Heart left ventricle (tissue), 16 donors: ENCODE data around the gene TFAP2B. TPM values are rescaled to one million over a fixed set of nuclear protein-coding genes. Genes with fewer than 3 reads are reported as not detected.

Experiments used
- ATAC-seq, 4 donors: fragments of 200-7000 bp; cut with Tn5 transposase; one replicate each; pipeline ENCODE4 v1.9.1; 2020 to 2022; ENCODE audit warnings: moderate library complexity in 4 of 4, mild to moderate bottlenecking in 3 of 4, moderate number of reproducible peaks in 1 of 4
- DNase-seq, 5 donors: peaks; one replicate each; pipeline ENCODE4 v3.0.0-alpha.2; 2020
- H3K27ac ChIP-seq, 12 donors: fragments of 200-600 bp; sonication (generic) in 4 of 12; one replicate each; pipeline versions ENCODE4 v1.5.0 to v1.8.0; 2016 to 2022; ENCODE audit warnings: mild to moderate bottlenecking in 2 of 12
- H3K27me3 ChIP-seq, 9 donors: fragments of 200-600 bp; sonication (generic) in 2 of 9; one replicate each; pipeline versions ENCODE4 v1.5.1 to v1.8.0; 2016 to 2022; ENCODE audit warnings: mild to moderate bottlenecking in 3 of 9
- H3K36me3 ChIP-seq, 9 donors: fragments of 200-600 bp; sonication (generic) in 2 of 9; one replicate each; pipeline versions ENCODE4 v1.5.0 to v1.8.0; 2018 to 2022; ENCODE audit warnings: mild to moderate bottlenecking in 2 of 9
- H3K4me1 ChIP-seq, 12 donors: fragments of 200-600 bp; sonication (generic) in 4 of 12; one replicate each; pipeline versions ENCODE4 v1.5.0 to v1.8.0; 2016 to 2022; ENCODE audit warnings: mild to moderate bottlenecking in 3 of 12
- H3K4me3 ChIP-seq, 12 donors: fragments of 200-600 bp; sonication (generic) in 4 of 12; one replicate each; pipeline versions ENCODE4 v1.5.0 to v1.8.0; 2017 to 2022; ENCODE audit warnings: mild to moderate bottlenecking in 9 of 12, moderate library complexity in 4 of 12
- H3K9me3 ChIP-seq, 12 donors: fragments of 200-600 bp; sonication (generic) in 4 of 12; one replicate each; pipeline versions ENCODE4 v1.5.0 to v1.8.0; 2016 to 2022; ENCODE audit warnings: mild to moderate bottlenecking in 1 of 12
- POLR2A ChIP-seq, 2 donors: fragments of 450-650 bp; IDR thresholded peaks; one replicate each; pipeline ENCODE4 v1.6.1; 2017; ENCODE audit warnings: antibody characterized with exemption in 2 of 2, mild to moderate bottlenecking in 2 of 2, moderate library complexity in 2 of 2
- WGBS, 4 donors: extraction: QIAGEN DNeasy Blood & Tissue Kit in 2 of 4; methylation state at CpG; one replicate each; pipeline versions ENCODE4 v1.1.5 to v1.1.7; 2013 to 2018; 5-methylcytosine and 5-hydroxymethylcytosine counted together
- intact Hi-C, 10 donors: fragments of 100-400 bp; cut with DNase I; formaldehyde crosslinking; loops; one replicate each; pipeline versions ENCODE4 v1.11.1 to v1.14.2; 2022
- polyA plus RNA-seq, 2 donors: library from polyadenylated mRNA; stranded (reverse); fragments of 200-250 nt; gene quantifications; one replicate each; pipeline ENCODE4 v1.2.3, GENCODE V29; 2013
- total RNA-seq, 9 donors: library from RNA; depleted of rRNA in 2 of 9; stranded (reverse); fragments of >200 nt in 2 of 9; fragmentation: NEBNext Ultra II Directional in 3 of 9; extraction: Animal tissue kit (Norgen Biotek cat#: 25700) in 3 of 9; gene quantifications; one replicate each; pipeline versions ENCODE4 v1.1.0 to v1.2.4, GENCODE V29; 2016 to 2023
- TF ChIP-seq, protein P1 (sequence below), 12 donors: fragments of 200-600 bp; sonication (generic) in 4 of 12; IDR thresholded peaks; one replicate each; pipeline versions ENCODE4 v1.5.0 to v1.8.0; 2018 to 2022; ENCODE audit warnings: antibody characterized with exemption in 12 of 12, mild to moderate bottlenecking in 5 of 12
- donor health status: ischemic (EF 13 %, LVEDD 7.1; RV severe dilation, severe dysfunction).
- donor health status: healthy with polysubstance abuse.
- donor health status: DM: no; HTN: yes; CAD: no.
- donor health status: DM: no; HTN: no; CAD: no.
- donor health status: ischemic (EF 25% LVEDD 6.9; RV normal size, moderate dysfunction).
- donor health status: ischemic (EF 25% LVEDD 5.7; RV mildly dilated, moderate dysfunction).
- donor health status: healthy.
- donor health status: DM: yes; HTN: yes; CAD: no.
- donor health status: ischemic (EF 35%, LVEDD 5.7; RV mildly dilated, moderate dysfunction).
- donor health status: nonischemic (EF 11% LVEDD 7.7; RV severe dilation, severe dysfunction).
- donor health status: DM: yes; HTN: yes; CAD: no.
- donor health status: PGD.
- donor health status: ischemic (EF 29% LVEDD 5.4; RV normal size, mild dysfunction).
- donor health status: nonischemic (EF 23%, LVEDD 6.1; RV moderate dilation, normal function).

Gene TFAP2B
- total and polyA plus RNA-seq, 11 donors: not detected

DNA sequence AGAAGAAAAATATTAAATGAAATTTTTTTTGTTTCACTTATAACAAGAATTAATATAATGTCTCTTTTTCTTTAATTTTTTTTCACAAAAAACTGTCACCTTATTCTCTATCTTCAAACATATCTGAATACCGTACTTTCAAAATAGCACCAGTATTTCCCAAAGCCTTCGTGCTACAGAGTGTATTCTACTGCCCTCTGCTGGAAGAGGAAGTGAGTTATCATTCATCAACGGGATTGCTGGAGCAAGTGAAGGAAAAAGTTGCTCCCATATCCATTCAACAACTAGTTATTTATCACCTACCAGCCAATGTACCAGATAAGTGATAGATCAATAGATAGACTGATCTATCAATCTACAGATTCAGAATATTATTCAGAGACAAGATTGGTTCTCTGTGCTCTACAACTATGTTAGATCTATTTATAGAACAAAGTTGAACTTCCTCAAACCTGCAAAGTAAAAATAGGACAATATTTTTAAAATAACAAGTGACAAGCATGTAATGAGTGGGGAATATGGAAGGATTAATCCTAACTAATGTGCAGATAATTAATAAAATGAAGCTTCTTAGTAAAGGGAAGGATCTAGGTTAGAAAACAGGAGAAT, 26.7 kb upstream of the TFAP2B start:
- Histone ChIP-seq H3K4me3 (no peak overlapping the region), H3K27me3 (peaks cover 0 to 14% (median 0%) of the 10 kb centered on the region in 9 donors), H3K9me3 (no peaks in the 10 kb centered on the region), H3K27ac (no peak overlapping the region), H3K36me3 (no peaks in the 10 kb centered on the region), H3K4me1 (peaks cover 0 to 2% (median 0%) of the 10 kb centered on the region in 12 donors)
- ATAC-seq (no peak), DNase-seq (no peak)
- intact Hi-C loops: loop anchor here in 2 of 10 donors (5.0 to 10.0 kb wide), 2 partner anchors 665 to 667 kb away; no protein-coding TSS in a partner anchor
- 1 to 2% (median 2%) methylated on average over 3 of the region's 3 CpGs for WGBS, 4 donors
- TF ChIP-seq POLR2A (IDR thresholded peaks at IDR 0.05): no peak
- TF ChIP-seq, protein P1, sequence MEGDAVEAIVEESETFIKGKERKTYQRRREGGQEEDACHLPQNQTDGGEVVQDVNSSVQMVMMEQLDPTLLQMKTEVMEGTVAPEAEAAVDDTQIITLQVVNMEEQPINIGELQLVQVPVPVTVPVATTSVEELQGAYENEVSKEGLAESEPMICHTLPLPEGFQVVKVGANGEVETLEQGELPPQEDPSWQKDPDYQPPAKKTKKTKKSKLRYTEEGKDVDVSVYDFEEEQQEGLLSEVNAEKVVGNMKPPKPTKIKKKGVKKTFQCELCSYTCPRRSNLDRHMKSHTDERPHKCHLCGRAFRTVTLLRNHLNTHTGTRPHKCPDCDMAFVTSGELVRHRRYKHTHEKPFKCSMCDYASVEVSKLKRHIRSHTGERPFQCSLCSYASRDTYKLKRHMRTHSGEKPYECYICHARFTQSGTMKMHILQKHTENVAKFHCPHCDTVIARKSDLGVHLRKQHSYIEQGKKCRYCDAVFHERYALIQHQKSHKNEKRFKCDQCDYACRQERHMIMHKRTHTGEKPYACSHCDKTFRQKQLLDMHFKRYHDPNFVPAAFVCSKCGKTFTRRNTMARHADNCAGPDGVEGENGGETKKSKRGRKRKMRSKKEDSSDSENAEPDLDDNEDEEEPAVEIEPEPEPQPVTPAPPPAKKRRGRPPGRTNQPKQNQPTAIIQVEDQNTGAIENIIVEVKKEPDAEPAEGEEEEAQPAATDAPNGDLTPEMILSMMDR (IDR thresholded peaks at IDR 0.05): peak; percentile 33 to 75 (median 55)

DNA sequence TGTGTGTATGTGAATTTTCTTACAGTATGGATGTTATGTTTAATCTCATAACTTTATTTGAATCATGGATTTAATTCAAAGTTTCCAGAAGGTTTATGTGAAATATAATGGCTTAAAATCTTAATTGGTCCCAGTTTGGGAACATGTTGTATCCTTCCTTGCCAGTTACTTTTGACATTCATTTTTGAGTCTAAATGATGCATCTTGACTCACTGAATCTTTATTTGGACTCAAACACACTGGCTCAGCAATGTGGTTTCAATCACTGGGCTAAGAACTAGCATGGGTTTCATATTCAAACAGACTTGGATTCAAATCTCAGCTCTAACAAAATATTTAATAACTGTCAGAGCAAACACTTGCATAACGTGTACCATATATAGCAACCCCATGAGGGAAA, 25.9 kb upstream of the TFAP2B start:
- Histone ChIP-seq H3K27me3 (peaks cover 0 to 13% (median 0%) of the 10 kb centered on the region in 9 donors), H3K9me3 (no peaks in the 10 kb centered on the region), H3K4me3 (no peak overlapping the region), H3K4me1 (peaks cover 0 to 2% (median 0%) of the 10 kb centered on the region in 12 donors), H3K27ac (no peak overlapping the region), H3K36me3 (no peaks in the 10 kb centered on the region)
- DNase-seq (no peak), ATAC-seq (no peak)
- intact Hi-C loops: loop anchor here in 2 of 10 donors (5.0 to 10.0 kb wide), 2 partner anchors 665 to 668 kb away; no protein-coding TSS in a partner anchor
- TF ChIP-seq, protein P1 (IDR thresholded peaks at IDR 0.05): no peak
- no peak for TF ChIP-seq POLR2A (IDR thresholded peaks at IDR 0.05)
- WGBS, 4 donors: 41 to 59% (median 56%) methylated on average over 1 of the region's 1 CpG

DNA sequence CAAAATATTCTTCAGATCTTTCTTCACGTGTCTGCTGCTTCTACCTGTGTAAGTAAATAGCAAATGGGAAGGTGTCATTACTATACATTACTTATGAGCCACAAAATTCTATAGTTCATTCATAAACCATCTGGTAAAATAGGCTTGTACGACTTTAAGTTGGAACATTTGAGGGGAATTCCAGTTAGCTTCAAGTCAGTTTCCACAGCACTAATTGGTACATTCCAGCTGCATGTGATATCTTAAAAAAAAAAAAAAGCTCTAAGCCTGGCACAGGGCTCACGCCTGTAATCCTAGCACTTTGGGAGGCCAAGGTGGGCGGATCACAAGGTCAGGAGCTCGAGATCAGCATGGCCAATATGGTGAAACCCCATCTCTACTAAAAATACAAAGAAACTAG, 23.1 kb upstream of the TFAP2B start:
- intact Hi-C loops: loop anchor here in 1 of 10 donors (10.0 kb wide), 1 partner anchor 671 kb away; no protein-coding TSS in a partner anchor
- Histone ChIP-seq H3K27ac (no peak overlapping the region), H3K27me3 (peaks cover 0 to 4% (median 0%) of the 10 kb centered on the region in 9 donors), H3K36me3 (no peaks in the 10 kb centered on the region), H3K4me1 (peaks cover 0 to 2% (median 0%) of the 10 kb centered on the region in 12 donors), H3K4me3 (no peak overlapping the region), H3K9me3 (no peaks in the 10 kb centered on the region)
- DNase-seq (no peak), ATAC-seq (no peak)
- TF ChIP-seq POLR2A (IDR thresholded peaks at IDR 0.05): no peak
- TF ChIP-seq, protein P1 (IDR thresholded peaks at IDR 0.05): no peak
- 48 to 55% (median 51%) methylated on average over 5 of the region's 5 CpGs for WGBS, 4 donors

DNA sequence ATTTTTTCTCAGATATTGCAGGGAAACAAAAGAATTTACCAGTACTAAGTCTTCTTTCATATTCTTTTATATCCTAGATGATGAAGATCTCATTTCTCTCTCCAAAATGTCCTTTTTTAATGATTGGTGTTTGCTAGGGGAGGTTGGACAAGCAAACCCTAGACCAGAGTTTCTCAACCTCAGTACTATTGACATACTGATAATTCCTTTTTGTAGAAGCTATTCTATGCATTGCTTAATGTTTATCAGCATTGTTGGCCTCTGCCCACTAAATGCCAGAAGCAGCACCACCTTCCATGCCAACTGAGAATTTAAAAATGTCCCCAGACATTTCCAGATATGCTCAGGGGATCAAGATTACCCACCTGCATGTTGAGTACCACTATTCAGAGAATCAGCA, 14.4 kb upstream of the TFAP2B start:
- intact Hi-C loops: no loop called here
- Histone ChIP-seq H3K4me3 (no peak overlapping the region), H3K4me1 (no peaks in the 10 kb centered on the region), H3K36me3 (no peaks in the 10 kb centered on the region), H3K27me3 (peaks cover 0 to 11% (median 0%) of the 10 kb centered on the region in 9 donors), H3K27ac (no peak overlapping the region), H3K9me3 (no peaks in the 10 kb centered on the region)
- DNase-seq (no peak), ATAC-seq (no peak)
- TF ChIP-seq POLR2A (IDR thresholded peaks at IDR 0.05): no peak
- TF ChIP-seq, protein P1 (IDR thresholded peaks at IDR 0.05): no peak
